ENCODE measurements around the gene CAPN10. TPM values are rescaled to one million over a fixed set of nuclear protein-coding genes. Genes with fewer than 3 reads are reported as not detected.

CAPN10 gene
- total RNA-seq, 1 donor from 2014 or later: 20.4 TPM

Other genes starting within 250 kb of the CAPN10 start
- 12.5 and 14.4 TPM in 2 replicates for gene GPC1, start 151.1 kb upstream of the CAPN10 start, total RNA-seq
- 3.2 and 6.2 TPM in 2 replicates for gene ANKMY1, start 28.7 kb upstream of the CAPN10 start, total RNA-seq
- gene DUSP28, start 26.4 kb upstream of the CAPN10 start, total RNA-seq: 1.4 and 1.8 TPM in 2 replicates
- gene RNPEPL1, start 18.2 kb upstream of the CAPN10 start, total RNA-seq: 16.2 and 38.6 TPM in 2 replicates
- gene GPR35, start 38.7 kb downstream of the CAPN10 start, total RNA-seq: 0.13 TPM in 2 replicates
- gene AQP12B, start 96.2 kb downstream of the CAPN10 start, total RNA-seq: not detected in 2 replicates
- gene AQP12A, start 105.1 kb downstream of the CAPN10 start, total RNA-seq: not detected in 2 replicates
- under 0.01 TPM in 2 replicates for gene KIF1A, start 233.5 kb downstream of the CAPN10 start, total RNA-seq

All from dermis microvascular lymphatic vessel endothelial cell (primary cell).